Hepatic stellate cell (primary cell): ENCODE results near the gene DCST1.

ENCODE experiments used
- DNase-seq: peaks from one replicate; pipeline ENCODE4 v3.0.0; 2011; ENCODE audit warnings: low spot score

Gene DCST1

DNA sequence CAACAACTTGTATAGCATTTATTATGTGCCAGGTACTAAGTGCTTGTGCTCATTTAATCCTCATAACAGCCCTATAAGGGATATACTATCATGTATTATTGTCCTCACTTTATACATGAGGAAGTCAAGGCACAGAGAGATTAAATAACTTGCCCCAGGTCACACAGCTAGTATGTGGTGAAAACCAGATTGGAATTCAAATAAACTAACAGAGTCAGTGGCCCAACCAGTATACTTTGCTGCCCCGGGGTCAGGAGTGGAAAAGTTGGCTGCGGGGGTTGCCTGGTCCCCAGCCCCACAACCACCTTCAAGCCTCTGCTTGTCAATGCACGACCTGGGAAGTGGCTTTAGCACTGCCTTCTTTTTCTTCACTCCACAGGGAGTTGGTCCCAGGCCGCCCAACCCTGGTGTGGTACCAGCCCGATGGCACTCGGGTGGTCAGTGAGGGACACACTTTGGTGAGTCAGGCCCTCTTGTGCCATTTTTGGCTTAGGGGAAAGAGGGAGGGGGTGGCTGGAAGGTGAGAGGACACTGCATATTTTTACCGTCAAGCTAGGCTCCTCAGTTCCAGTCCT lies 20.0 kb downstream of the DCST1 start:
- DNase-seq = no peak

DNA sequence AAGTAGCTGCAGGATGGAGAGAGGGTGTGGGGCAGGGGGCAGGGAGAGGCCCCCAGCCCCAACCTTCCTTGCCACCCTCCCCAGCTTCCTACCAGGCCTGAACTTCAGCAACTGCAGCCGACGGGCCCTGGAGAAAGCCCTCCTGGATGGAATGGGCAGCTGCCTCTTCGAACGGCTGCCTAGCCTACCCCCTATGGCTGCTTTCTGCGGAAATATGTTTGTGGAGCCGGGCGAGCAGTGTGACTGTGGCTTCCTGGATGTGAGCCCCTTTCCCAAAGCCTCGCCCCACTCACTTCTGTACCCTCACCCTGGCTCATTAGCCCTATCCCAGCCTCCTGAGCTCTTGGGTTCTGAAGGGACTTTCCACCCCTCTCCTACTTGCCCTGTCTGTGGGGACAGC lies 23.5 kb downstream of the DCST1 start:
- no peak for DNase-seq

DNA sequence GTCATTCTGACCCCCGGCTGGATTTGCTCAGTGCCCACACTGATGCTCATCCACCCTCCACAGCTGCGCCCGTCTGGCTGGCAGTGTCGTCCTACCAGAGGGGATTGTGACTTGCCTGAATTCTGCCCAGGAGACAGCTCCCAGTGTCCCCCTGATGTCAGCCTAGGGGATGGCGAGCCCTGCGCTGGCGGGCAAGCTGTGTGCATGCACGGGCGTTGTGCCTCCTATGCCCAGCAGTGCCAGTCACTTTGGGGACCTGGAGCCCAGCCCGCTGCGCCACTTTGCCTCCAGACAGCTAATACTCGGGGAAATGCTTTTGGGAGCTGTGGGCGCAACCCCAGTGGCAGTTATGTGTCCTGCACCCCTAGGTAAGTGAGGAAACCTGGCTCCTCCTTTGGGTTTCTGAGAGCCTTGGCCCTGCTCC lies 24.2 kb downstream of the DCST1 start:
- DNase-seq = no peak

DNA sequence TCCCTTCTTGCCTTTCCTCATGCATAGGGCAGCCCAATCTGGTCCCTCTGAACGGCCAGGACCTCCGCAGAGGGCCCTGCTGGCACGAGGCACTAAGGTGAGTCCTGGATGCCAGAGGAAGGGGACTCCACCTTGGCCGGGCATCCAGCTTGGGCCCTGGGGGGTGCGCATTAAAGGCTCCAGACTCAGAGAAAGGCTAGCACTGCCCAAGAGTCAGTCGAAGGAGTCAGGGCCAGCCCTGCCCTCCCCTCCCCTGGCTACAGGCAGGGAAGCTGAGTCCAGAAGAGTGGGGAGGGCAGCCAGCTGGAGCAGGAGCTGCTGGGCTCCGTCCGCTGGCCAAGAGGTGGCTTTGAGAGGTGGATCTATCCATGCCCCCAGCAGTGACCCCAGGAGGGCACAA lies 27.1 kb downstream of the DCST1 start:
- DNase-seq = no peak

DNA sequence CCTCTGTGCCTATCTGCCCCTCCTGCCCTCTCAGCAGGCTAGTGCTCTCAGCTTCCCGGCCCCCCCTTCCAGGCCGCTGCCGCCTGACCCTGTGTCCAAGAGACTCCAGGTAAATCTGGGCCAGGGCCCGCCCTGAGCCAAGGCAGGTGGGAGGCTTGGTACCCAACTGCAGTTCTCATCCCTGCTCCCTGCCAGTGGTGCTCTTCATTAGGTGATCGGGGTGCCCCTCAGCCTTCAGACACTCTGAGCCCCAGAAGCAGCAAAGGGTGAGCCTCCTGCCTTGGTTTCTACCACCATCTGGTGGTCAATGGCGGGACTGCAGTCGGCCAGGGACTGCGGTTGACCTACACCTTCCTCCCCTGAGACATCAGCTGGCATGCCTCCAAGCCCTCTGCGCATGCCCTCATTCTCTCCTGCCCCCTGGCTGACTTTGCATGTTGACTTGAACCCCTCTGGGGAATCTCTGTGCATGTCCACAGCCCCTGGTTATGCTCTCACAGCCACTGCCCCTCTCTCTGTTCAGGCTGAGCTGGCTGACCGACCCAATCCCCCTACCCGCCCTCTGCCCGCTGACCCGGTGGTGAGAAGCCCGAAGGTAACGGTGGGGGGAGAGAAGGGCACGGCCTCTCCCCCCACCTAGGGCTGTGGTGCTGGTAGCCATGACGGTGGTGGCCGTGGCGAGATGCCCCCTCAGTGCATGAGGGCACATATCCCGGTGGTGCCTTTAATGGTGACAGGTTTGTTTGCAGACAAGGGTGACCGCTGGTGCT lies 27.9 kb downstream of the DCST1 start:
- DNase-seq = peak; percentile 85

DNA sequence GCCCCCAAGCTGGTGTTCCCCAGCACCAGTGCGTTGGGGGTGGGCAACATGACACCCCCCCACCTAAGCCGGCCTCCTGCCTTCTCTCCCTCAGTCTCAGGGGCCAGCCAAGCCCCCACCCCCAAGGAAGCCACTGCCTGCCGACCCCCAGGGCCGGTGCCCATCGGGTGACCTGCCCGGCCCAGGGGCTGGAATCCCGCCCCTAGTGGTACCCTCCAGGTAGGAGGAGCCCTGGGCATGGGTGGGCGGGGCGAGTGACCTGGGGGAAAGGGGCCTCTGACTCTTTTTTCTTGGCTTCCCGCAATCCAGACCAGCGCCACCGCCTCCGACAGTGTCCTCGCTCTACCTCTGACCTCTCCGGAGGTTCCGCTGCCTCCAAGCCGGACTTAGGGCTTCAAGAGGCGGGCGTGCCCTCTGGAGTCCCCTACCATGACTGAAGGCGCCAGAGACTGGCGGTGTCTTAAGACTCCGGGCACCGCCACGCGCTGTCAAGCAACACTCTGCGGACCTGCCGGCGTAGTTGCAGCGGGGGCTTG lies 28.6 kb downstream of the DCST1 start:
- no peak for DNase-seq

DNA sequence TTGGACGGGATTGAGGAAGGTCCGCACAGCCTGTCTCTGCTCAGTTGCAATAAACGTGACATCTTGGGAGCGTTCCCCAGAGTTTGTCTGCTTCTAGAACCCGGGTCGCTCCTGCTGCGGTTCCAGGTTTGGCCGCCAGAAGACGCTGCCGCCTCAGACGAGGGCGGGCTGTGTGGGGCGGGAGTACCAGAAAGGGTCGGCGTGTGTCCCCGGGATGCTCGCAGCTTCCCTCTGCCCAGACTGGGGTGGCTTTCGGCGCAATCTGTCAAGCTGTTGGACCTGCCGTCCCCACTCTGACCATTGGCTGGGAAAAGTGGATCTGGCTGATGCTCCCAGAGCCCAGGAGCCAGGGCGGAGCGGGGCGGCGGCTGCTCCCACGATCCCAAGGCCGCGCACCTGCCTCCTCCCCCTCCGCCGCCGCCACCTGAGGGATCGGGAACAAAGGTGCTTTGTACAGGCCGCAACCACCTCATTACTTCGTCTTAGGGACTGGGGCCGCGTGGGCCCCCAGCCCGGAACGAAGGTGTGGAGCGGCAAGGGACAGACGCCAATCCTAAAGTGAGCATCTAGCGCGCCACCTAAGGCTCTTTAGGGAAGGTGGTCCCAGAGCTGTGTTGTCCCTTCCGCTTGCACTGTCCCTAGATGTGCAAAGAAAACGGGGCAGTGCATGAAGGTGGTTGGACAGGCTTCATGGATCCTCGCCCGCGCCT lies 29.2 kb downstream of the DCST1 start:
- peak; percentile 77 for DNase-seq

DNA sequence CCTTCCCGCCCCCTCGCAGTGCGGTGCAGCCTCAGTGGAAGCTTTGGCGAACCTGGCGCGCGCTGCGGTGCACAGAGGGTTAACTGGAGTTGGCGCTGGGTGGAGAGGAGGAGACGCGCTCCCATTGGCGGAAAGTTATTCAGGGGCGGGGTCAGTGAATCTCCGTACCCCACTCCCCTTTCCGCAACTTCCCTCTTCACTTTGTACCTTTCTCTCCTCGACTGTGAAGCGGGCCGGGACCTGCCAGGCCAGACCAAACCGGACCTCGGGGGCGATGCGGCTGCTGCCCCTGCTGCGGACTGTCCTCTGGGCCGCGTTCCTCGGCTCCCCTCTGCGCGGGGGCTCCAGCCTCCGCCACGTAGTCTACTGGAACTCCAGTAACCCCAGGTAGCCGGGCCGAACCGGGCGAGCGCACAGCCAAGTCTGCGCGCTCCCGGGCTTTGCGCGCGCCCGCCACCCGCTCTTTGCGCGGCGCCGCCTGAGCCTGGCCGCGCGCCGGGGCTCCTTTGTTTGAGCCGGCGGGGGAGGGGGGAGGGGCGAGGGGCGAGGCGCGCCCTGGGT lies 30.0 kb downstream of the DCST1 start, which contains the start of gene EFNA4:
EFNA4 (plus strand) TSS at position 191 of the 561 bp plus-strand sequence; CDS start at position 275, 84 bp downstream.
- peak; percentile 97 for DNase-seq

DNA sequence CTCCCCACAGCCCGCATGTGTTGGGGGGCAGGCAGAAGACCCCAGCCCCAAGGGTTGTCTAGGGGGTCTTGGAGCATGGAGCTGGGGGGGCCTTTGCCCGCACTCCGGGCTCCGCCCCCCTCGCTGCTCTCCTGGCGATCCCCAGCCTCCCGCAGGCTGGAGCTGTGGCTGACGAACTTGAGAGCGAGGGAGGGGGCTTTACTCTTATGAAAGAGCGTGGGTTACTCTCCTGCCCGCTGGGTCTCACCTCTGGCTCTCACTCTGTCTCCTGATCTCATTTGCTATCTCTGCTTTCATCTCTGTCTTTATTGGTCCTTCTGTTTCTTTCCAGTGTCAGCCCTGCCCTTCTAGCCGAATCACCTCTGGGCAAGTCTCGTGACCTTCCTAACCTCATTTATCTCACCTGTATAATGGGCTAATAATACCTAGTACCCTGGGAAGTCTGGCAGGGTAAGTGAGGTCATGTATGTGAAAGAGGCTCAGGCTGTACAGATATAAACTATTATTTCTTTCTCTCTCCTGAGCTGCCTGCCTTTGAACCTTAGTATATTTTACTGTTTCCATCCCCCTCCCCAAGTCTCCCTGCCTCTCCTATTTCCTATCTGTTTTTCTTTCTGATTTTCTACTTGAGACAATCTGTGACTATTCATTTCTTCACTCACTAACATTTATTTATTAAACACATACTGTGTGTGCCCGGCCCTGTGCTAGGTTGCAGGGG lies 30.6 kb downstream of the DCST1 start:
- peak; percentile 57 for DNase-seq

DNA sequence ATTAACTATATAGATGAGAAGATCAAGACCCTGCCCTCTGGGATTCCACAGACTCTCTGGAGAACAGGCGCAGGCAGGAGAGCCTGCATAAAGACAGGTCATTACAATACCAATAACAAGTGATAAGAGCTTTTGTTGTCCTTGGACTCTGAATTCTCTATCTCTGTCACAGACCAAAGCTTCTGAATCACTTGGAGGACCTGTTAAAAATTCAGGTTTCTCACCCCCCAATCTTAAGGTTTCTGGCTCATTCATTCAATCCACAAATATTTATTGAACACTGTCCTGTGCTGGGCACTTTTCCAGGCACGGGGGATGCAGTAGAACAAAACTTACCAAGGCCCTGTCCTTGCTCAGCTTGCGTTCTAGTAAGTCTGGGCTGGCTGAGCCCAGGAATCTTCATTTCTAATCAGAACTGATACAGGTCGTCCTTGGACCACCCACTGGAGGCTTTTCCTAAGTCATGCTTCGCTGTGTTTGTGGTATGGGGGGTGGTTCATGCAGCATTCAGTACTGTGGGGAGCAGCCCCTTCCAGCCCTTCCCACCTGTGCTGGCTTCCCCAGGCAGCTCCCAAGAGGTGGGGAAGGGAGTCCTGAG lies 31.3 kb downstream of the DCST1 start:
- no peak for DNase-seq

DNA sequence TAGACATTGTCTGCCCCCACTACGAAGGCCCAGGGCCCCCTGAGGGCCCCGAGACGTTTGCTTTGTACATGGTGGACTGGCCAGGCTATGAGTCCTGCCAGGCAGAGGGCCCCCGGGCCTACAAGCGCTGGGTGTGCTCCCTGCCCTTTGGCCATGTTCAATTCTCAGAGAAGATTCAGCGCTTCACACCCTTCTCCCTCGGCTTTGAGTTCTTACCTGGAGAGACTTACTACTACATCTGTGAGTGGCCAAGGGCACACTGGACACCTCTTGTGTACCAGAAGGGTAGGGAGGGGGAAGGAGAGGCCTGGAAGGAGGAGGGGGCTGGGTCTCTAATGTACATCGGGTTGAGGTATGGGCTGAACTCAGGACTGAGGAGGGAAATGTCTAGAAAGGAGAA lies 33.2 kb downstream of the DCST1 start:
- no peak for DNase-seq

DNA sequence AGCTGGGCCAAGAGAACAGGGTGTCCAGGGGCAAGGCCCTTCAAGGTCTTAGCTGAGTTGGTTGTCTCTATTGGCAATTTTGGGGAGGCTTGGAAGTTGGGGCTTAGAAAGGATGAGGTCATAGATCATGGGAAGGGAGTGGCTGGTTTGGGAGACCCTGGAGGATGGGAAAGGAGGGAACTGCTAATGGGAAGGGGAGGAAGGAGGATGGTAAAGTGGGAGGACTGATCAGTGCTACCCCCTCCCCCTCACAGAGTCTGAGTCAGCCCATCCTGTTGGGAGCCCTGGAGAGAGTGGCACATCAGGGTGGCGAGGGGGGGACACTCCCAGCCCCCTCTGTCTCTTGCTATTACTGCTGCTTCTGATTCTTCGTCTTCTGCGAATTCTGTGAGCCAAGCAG lies 35.0 kb downstream of the DCST1 start:
- no peak for DNase-seq

DNA sequence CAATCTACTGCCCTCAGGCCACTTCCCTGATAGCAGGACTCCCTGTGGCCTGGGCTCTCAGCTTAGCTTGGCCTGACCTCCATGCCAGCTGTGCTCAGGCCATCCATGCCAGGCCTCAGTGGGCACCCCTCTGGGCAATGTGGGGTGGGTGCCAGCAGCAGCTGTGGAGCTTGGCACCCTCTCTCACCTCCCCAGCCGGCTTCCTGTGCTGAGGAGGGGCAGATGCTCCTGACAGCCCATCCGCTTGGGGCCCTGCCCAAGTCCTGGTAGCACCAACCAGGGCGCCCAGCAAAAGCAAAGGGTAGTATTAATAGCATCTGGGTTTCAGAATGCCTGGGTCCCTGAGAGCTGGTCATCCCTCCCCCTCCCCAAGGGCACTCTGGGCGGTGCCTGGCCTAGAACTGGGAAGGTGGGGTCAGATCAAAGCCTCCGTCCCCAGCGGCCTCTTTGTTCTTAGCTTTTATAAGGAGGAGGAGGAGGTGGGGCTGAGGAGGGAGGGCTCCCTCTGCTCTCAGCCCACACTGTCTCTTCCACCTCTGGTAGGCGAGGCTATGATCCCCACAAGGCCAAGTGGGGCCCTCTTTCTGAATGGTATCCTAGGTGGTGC lies 36.0 kb downstream of the DCST1 start:
- DNase-seq = no peak

DNA sequence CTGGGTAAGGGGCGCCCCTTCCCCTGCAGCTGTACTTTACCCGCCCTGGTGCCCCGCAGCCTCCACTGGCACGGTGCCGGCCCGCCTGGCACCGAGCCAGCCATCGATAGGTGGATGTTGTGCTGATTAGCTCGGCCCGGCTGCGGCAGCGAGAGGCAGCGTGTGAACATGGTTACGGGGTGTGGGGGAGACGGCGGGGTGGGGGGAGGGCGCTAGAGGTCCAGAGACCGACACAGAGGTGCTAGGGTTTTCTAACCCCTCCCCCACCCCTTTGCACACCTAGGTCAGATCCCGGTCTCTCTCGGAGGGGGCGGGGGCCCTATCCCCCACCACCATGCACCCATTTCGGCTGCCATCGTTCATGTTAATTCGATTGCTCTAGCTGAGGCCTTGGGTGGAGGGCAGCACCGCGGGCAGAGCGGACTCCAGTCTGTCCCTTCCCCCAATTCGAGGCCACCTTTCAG lies 36.6 kb downstream of the DCST1 start:
- DNase-seq = no peak

DNA sequence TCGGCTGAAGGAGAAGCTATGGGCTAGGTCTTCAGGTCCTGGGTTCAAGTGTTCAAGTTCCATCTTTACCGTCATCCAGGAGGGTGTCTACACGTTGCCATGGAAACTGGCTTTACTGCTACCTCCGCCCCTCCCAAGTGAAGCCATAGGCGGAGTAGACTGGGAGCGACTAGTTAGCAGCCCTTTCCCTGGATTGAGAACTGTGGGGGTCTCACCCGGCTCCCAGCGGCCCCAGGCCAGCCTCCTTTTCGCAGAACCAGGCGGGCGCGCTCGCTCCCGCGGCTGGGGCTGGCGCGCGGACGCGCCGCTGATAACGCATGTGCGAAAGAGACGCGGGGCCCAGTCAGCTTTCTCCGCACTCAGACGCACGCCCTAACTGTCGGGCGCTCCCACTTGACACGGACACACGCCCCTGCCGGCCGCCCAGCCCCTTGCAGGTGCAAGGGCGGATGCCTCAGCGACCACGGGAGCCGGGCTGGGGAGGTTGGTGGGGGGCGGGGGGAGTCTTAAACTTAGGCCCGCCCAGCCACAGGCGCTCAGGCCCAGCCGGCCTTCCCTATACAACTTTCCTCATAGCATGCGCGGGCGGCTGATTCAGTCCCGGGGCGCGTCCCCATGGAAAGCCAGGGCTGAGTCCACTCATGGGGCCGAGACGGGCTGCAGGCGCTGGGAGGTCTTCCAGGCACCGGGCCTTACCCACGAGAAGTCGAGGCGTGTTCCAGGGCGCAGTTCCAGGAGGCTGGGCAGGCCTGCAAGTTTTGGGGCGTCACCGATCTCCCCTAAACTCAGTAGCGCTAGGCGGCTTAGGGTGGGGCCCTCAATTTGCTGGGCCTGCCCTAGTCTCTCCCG lies 37.3 kb downstream of the DCST1 start:
- peak; percentile 86 for DNase-seq

DNA sequence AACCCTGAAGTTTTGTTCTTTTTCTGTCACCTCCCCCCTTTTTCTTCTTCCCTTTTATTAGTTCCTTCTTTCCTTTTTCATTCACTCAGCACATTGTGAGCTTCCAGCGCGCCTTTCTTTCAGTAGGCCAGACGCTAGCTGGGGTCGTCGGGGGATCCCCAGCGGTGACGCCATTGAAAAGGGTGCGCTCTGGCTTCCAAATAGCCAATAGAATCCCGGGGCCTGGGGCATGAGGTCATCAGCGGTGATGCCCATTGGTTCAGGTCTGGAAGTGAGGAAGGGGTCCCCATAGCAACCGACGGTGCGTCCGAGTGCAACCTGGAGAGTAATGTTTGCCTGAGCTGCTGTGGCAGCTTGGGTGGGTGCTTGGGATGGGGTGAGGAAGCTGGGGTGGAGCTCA lies 38.1 kb downstream of the DCST1 start:
- DNase-seq = no peak

DNA sequence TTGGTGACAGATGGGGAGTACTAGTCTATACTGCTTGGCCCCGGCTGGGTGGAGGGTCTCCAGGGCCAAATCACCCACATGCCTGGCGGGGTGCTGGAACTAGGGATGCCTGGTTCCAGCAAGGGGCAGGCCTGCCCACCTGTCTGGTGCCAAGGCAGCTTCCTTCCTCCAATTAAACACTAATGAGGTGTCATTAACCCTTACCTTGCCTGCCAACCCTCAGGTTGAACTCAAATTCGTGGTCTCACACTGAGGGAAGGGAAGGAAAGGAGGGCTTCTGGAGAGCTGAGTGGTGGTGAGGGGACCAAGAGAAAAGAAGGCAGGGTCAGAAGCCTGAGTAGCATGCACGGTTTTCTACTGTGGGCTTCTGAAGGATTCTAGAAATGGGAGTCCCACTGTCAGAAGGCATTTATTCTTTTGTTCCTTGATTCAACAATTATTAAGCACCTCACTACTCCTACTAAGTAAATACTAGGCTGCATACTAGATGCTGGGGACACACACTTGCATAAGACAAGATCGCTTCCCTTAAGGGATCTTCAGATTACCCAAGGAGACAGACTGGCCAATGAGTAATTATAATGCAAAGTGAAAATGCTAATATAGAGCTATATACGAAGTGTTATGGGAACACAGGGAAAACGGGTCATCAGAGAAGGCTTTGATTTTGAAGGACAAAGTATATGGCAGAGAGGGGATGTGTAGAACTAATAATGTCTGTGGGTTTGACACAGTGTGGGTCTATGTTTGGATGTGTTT lies 39.1 kb downstream of the DCST1 start:
- DNase-seq = no peak

DNA sequence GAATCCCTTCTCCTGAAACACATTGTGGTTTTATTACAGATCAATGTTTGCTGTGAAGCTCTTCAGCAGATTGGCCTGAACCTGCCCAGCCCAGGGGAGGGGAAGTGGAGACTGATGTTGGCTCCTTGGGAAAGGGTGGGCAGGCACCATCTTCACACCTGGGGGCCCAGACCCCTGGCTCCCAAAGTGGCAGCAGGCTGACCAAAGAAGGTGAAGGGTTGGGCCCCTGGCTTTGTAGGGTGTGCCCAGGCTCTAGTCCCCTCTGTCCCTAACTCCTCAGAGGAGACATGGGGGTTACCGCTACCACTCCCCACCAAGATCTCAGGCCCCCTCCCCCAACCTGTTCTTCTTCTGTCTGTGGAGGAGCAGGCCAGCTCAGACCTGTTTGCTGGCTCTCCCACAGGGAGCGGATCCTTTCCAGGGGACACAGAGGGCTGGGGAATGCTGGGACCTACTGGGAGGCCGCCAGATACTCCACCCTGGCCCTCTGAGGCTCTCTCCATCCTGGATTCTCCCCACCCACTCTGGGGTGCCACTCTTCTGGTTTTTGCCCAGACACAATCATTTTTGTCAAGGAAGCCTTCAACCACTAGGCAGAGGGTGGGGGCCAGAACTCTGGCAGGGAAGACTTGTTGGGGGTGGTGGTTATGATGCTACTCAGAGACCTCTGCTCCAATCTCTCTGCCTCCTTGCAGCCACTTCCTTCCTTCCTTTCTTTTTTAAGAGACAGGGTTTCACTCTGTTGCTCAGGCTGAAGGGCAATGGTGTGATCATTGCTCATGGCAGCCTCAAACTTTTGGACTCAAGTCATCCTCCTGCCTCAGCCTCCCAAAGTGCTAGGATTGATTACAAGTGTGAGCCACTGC lies 40.0 kb downstream of the DCST1 start:
- DNase-seq = no peak
